GM19468 (cell line): Measurements from ENCODE around the gene NTRK2.

ENCODE experiments used
- ATAC-seq: cut with Tn5 transposase; IDR thresholded peaks from one replicate; pipeline ENCODE4 v1.9.1; 2021; ENCODE audit warnings: mild to moderate bottlenecking, moderate library complexity, moderate number of reproducible peaks; ENCODE audit not compliant: unreplicated experiment; ENCODE audit errors: extremely low read depth

NTRK2 gene

DNA sequence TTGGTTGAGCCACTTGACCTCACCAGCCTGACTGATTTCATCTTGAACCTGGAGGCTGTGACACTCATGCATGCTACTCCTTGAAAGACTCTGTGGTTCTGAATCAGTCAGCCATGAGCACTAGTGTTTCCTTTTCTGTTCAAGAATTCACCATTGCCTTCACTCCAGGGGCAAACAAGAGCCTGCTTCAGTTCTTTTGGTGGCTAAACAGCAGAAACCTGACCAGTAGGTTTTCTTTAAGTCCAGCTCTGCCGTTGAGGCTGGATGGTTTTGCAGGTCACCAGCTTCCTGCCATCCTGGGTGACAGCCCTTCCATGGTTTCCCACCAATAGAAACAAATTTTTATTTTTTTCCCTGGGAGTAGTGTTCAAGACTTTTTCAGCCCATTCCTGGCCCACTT, 10.0 kb downstream of the NTRK2 start:
- ATAC-seq = no peak

GRCh38 chr9:84681516-84682285, 12.2 kb downstream of the NTRK2 start:
- no peak for ATAC-seq

- no peak for ATAC-seq
Measured at GRCh38 chr9:84686068-84686467, 16.5 kb downstream of the NTRK2 start.

GRCh38 chr9:84688956-84689355, 19.4 kb downstream of the NTRK2 start:
- ATAC-seq = no peak

- ATAC-seq = no peak
Measured at GRCh38 chr9:84691634-84692033, 22.1 kb downstream of the NTRK2 start.

- ATAC-seq = peak; percentile 48
Measured at GRCh38 chr9:84694248-84694647, 24.7 kb downstream of the NTRK2 start.

GRCh38 chr9:84697042-84697441, 27.5 kb downstream of the NTRK2 start:
- no peak for ATAC-seq

DNA sequence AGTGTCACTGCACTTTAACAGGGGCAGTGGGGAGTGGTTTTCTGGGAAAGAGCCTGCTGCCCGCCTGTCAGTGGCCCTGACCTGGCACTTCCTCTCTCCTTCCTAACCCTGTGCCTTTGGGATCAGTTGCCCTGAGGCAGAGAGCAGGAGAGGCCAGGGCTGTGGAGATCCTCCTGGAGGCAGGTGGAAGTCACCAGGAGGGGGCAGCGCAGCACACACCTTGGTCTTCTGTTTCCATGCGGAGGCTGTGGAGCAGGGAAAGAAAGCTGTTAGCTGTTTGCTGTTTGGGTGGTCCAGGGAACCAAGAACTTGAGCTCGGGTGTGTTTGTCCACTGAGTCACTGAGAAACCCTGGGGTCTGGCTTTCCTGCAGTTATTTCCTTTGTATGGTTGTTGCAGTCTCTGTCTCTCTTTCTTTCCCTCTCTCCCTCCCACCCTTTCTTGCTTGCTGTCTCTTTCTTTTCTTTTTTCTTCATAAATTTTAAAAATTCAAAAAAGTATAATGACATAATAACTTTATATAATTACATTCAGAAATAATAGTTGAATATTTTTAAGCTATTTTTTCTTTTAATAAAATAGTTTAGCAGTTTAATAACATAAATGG, 28.1 kb downstream of the NTRK2 start:
- no peak for ATAC-seq

DNA sequence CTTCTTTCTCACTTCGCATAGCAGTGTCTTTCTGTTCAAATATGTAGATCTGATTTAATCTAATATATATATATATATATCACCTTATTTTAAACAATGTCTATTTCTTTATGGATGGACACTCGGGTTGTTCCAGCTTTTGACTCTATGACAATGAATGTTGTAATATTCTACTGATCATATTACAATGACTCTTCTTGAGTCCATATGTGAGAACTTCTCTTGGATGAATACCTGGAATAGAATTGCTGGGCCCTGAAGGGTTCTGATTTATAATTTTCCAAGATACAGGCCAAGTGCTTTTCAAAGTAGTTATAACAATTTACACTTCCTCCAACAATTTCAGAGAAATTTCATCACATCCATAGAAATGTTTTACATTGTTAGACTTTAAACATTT, 28.8 kb downstream of the NTRK2 start:
- no peak for ATAC-seq

DNA sequence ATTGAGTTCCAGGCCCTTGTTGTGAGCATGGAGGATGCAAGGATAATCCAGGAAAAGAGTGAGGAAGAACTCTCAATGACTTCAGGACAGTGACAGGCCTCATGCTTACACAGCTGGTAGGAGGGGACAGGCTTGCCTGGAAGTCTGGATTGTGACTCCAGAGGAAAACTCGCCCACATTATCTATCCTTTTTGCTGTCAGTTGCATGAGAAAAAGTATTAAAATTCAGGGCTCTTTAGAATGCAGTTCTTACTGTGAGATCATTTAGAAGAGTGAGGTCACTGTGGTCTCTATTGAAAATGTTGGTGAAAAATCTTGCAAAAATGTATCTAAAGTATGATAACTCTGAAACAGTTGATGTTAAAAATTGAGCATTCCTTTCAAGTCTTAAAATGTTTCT, 30.5 kb downstream of the NTRK2 start:
- no peak for ATAC-seq

DNA sequence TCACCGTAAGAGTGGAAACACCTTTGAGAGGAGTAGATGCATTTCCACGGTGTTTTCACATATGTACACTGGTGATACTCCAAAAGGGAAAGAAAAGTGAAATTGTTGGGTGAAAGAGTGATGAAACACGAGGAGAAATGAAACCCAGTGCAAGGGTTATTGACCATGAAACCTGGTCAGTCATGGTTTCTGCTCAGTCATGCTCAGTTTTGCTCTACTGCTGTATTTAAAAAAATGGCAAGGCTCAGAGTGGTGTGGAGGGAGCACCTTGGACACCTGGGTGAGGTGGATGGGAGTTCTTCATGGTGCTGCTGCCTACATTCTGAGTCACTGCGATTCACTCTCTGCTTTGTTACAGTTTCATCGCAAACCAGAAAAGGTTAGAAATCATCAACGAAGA, 32.3 kb downstream of the NTRK2 start:
- ATAC-seq = peak; percentile 78

- no peak for ATAC-seq
Measured at GRCh38 chr9:84702471-84702870, 32.9 kb downstream of the NTRK2 start.

DNA sequence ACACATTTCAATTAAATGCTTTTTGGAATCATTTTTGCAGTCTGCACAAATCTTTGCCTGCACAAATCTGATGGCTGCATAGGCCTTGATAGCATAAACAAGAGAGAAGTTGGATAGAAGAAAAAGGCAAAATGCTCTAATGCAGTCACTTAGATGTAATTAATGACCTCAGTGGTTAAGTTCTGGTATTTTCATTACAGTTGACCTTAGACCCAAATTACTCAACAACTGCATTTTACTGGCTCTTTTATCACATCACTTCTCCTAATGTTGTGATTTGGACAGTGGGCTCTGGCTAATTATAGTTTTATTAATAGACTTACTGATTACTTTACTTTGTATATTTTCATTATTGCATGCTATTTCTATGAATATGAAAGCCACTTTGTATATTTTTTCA, 34.3 kb downstream of the NTRK2 start:
- no peak for ATAC-seq

GRCh38 chr9:84705128-84705527, 35.6 kb downstream of the NTRK2 start:
- ATAC-seq = no peak

DNA sequence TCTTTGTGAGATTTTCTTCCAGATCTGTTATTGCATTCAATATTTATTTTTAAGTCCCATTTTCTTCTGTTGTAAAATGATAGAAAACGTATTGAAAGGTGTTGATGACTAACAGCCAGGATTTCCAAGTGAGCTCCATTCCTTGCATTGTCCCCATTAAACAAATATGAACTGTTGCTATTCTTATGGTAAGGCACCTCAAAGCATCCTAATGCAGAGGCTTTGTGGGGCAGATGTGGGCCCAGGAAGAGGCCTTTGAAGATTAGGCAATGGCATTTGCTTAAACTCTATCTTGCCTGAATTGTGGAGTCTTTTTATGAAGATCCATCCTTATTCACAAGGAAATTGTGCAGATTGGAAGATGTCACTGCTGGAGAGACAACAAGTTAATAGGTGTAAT, 38.9 kb downstream of the NTRK2 start:
- ATAC-seq = no peak

- ATAC-seq = no peak
Measured at GRCh38 chr9:84709056-84709455, 39.5 kb downstream of the NTRK2 start.

GRCh38 chr9:84710701-84711397, 41.3 kb downstream of the NTRK2 start:
- ATAC-seq = no peak

GRCh38 chr9:84711398-84711777, 41.9 kb downstream of the NTRK2 start:
- ATAC-seq = no peak

DNA sequence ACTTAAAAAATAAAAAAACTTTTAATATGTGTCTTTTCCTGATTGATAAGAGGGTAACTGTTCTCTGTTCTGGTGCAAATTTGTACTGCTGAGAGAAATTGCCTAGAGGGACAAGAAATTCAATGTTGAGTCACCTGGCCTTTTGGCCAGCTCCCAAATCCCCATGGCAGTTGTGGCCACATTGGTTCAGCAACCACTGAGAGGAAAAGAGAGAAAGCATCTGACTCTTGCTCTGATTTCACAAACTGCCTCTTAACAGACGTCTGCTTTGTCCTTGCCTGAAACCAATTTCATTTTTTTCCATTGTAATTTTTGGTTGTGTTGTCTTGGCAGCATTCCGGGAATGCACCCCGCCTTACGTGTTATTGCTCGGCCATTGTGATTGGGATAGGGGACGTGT, 42.4 kb downstream of the NTRK2 start:
- ATAC-seq = no peak

DNA sequence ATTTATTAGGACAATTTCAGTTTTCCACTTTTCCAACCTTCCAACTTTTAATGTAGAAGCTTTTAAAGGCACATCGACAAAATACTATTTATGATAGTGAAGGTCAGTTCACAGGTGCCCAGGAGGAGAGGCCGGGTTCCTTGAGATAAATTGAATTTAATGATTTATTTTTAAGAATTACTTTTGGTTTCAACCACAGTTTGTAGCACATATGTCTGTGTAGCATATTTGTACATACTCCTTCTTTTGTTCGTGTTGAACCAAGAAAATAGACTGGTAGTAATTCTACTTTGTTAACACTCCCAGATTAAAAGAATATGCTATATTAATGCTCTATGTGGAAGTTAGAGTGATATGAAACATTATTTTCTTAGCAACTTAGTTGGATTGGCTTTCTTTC, 46.7 kb downstream of the NTRK2 start:
- ATAC-seq = peak; percentile 31

GRCh38 chr9:84718476-84718875, 48.9 kb downstream of the NTRK2 start:
- no peak for ATAC-seq
